SK-N-MC (cell line): ENCODE measurements around the gene KCTD16.

Experiments used
- DNase-seq: peaks from one replicate; pipeline ENCODE4 v3.0.0-alpha.2; 2011; ENCODE audit warnings: low read depth, low spot score
- H3K27ac ChIP-seq: fragments of 200-600 bp; sonication (generic); 2 replicates; pipeline ENCODE4 v1.5.1; 2016; ENCODE audit warnings: mixed run types
- H3K36me3 ChIP-seq: fragments of 200-600 bp; sonication (generic); 2 replicates; pipeline ENCODE4 v1.6.1; 2017; ENCODE audit warnings: antibody characterized with exemption, low read length, mixed read lengths; ENCODE audit not compliant: insufficient read depth
- H3K4me3 ChIP-seq: fragments of 200-600 bp; sonication (generic); 2 replicates; pipeline ENCODE4 v1.5.1; 2016
- H3K9ac ChIP-seq: fragments of 200-600 bp; sonication (generic); 2 replicates; pipeline ENCODE4 v1.8.0; 2017; ENCODE audit warnings: mixed run types, mixed read lengths; ENCODE audit not compliant: insufficient read length
- H3K9me3 ChIP-seq: fragments of 200-600 bp; sonication (generic); 2 replicates; pipeline ENCODE4 v1.6.1; 2017; ENCODE audit warnings: low read depth, mild to moderate bottlenecking, antibody characterized with exemption, low read length, moderate library complexity, mixed read lengths
- EZH2 ChIP-seq: fragments of 200-600 bp; sonication (generic); IDR thresholded peaks from one replicate; pipeline ENCODE4 v1.6.1; 2017; ENCODE audit warnings: antibody characterized with exemption
- FOXP2 ChIP-seq: optimal IDR thresholded peaks from 2 replicates; pipeline ENCODE3; 2011; ENCODE audit warnings: mild to moderate bottlenecking, moderate library complexity; ENCODE audit not compliant: insufficient read depth; ENCODE audit errors: extremely low read length, control extremely low read depth
- POLR2AphosphoS5 ChIP-seq: IDR thresholded peaks from 2 replicates; pipeline ENCODE4 v1.6.1; 2012; ENCODE audit warnings: mild to moderate bottlenecking, low read depth, low read length, borderline replicate concordance

KCTD16 gene

DNA sequence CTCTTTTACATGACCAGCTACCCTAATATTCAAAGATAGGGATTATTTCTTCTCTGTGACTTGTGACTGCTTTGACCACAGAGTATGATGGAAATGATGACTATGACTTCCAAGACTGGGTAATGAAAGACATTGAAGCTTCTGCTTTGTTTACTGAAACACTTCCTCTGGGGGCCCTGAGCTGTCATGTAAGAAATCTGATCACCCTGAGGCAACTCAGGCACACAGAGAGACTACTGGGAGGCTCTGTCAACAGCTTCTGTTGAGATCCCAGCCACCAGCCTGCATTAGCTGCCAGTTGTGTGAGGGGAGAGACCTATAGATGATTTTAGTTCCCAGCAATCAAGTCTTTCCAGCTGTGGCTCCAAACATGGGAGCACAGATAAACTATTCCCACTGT, 76.5 kb downstream of the KCTD16 start:
- no peaks in the 10 kb centered on the region for H3K36me3 ChIP-seq
- no peaks in the 10 kb centered on the region for H3K9me3 ChIP-seq
- TF ChIP-seq POLR2AphosphoS5, result no peak
- TF ChIP-seq FOXP2, result no peak
- TF ChIP-seq EZH2, result no peak
- no peak overlapping the region for H3K9ac ChIP-seq
- no peak overlapping the region for H3K4me3 ChIP-seq
- DNase-seq, result no peak
- no peak overlapping the region for H3K27ac ChIP-seq

DNA sequence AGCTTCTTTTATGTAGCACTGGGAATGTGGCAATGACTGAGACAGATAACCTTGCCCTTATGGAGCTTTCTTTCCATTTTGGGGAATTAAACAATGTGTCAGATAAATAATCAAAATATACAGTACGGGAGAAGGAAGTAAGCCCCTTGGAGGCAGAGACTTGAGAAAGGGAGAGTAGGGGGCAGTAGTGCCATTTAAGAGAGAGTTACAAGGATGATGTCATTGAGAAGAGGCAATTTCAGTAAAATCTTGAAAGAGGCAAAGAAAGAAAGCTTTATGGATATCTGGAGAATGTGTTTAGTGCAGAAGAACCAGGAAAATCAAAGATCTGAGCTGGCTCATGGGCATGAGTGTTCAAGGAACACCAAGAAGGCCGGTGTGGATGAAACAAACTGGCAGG, 77.3 kb downstream of the KCTD16 start:
- TF ChIP-seq FOXP2 (no peak), EZH2 (no peak), POLR2AphosphoS5 (no peak)
- Histone ChIP-seq H3K36me3 (no peaks in the 10 kb centered on the region), H3K9ac (no peak overlapping the region), H3K4me3 (no peak overlapping the region), H3K27ac (no peak overlapping the region), H3K9me3 (no peaks in the 10 kb centered on the region)
- DNase-seq, result no peak

DNA sequence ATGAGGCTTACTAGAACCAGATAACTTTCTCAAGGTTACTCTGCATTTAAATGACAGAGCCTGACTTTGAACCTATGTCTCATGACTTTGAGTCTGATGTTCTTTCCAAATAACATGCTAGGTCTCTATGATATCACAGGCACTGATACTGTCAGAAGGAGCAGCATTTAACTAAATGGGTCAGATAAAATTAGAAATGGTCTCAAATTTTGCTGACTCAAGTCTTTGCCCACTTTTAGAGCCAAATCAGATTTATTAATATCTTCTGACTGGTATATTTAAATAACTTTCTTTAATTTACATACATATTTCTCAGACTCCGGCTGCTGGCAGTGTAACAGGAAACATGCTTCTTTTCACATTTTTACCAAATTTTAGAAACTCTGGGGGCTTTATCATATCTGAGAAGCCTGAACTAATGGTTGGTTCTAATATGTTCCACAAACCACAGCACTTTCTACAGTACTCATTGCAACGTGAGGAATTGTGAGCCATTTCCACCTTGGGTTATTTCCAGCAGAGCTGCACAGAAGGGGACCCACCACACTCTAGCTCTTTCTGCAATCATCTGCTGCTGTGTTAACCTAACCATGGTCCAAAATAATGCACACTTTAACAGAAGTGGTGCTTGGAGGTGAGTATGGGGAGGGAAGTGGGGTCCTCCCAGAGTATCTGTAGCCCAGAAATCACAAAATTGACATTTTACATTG, 79.2 kb downstream of the KCTD16 start:
- no peak overlapping the region for H3K9ac ChIP-seq
- TF ChIP-seq POLR2AphosphoS5 (no peak), FOXP2 (no peak)
- H3K36me3 ChIP-seq, result no peaks in the 10 kb centered on the region
- H3K27ac ChIP-seq, result no peak overlapping the region
- no peaks in the 10 kb centered on the region for H3K9me3 ChIP-seq
- no peak overlapping the region for H3K4me3 ChIP-seq
- DNase-seq, result no peak

DNA sequence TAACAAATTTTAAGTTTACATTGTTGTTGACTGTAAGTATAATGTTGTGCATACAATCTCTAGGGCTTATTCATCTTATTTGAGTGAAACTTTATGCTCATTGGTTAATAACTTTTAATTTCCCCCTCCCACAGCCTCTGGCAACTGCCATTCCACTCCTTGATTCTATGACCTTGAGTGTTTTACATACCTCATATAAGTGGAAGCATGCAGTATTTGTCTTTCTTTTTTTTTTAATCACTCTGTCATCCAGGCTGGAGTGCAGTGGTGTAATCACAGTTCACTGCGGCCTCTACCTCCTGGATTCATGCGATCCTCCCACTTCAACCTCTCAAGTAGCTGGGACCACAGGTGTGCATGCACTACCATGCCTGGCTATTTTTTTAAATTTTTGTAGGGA, 83.9 kb downstream of the KCTD16 start:
- Histone ChIP-seq H3K9me3 (no peaks in the 10 kb centered on the region), H3K36me3 (no peaks in the 10 kb centered on the region), H3K27ac (no peak overlapping the region), H3K9ac (no peak overlapping the region), H3K4me3 (no peak overlapping the region)
- TF ChIP-seq FOXP2 (no peak), POLR2AphosphoS5 (no peak), EZH2 (no peak)
- no peak for DNase-seq

DNA sequence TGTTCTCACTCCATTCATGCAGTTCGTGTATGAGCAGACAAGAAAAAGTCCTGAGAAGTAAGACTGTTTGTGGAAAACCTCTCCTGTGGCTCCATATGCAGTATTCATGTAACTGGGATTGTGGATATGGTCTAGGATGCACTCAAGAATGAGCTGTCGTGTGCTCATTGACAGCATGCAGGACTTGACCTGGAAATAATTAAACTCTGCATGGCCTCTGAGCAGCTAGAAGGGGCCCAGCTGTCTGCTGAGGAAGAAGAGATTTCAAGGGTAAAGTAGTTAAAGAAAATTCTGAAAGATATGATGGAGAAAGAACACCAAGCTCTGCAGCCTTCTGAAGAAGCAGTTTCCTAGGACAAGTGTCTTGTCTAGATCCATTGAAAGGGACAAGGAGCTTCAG, 89.4 kb downstream of the KCTD16 start:
- H3K9me3 ChIP-seq, result no peaks in the 10 kb centered on the region
- no peak overlapping the region for H3K9ac ChIP-seq
- no peak overlapping the region for H3K27ac ChIP-seq
- no peak for TF ChIP-seq FOXP2
- no peak for TF ChIP-seq POLR2AphosphoS5
- TF ChIP-seq EZH2, result no peak
- DNase-seq, result no peak
- H3K36me3 ChIP-seq, result no peaks in the 10 kb centered on the region
- no peak overlapping the region for H3K4me3 ChIP-seq

DNA sequence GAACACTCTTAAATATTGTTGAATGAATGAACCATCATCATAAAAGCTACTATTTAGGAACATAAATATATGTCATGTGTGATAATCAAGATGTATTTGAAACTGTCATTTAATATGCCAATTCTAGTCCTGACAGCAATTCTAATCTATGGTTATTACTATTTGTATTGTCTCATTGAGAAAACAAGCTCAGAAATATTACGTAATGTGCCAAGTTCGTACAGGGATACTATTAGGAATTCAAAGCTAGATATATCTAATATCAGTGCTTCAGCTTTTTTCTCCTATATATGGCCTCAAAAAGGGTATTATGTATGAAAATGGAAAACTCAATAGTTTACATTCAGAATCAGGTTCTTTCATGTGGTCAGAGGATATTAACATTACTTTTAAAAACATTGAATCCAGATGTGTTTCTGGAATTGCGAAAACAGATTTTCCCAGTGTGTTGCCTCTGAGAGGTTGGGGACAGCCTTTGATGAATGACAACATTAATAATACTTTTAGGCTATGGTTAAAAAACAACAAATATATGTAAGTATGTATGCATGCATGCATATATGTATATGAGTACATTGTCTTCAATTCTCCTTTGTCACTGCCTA, 95.1 kb downstream of the KCTD16 start:
- no peaks in the 10 kb centered on the region for H3K36me3 ChIP-seq
- H3K4me3 ChIP-seq, result no peak overlapping the region
- no peak for DNase-seq
- H3K9me3 ChIP-seq, result no peaks in the 10 kb centered on the region
- TF ChIP-seq FOXP2 (no peak), EZH2 (no peak), POLR2AphosphoS5 (no peak)
- H3K9ac ChIP-seq, result no peak overlapping the region
- no peak overlapping the region for H3K27ac ChIP-seq

DNA sequence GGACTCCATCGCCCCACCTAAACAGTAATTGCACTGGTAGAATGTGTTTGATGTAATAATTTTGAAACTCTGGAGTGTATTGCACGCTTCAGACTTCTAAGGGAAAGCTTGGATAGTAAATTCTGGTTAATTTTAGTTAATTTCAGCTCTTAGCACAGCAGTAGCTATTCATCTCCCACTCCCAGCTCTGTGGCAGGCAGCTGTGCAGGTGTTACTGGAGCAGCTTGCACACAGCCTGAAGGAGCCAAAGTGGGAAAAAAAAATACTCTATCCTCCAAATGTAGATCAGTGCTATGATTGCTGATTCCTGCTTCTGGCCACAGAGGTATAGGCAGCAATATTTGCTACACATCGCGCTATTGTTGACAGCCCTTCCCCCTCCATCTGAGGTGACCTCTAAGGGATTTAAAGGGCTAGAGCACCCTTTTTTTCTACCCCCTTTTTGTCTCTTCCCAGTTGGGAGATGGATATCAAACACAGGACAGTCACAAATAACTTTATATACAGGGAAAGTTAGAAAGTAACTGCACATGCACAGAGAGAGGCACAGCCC, 97.4 kb downstream of the KCTD16 start:
- DNase-seq, result no peak
- H3K27ac ChIP-seq, result no peak overlapping the region
- TF ChIP-seq FOXP2 (no peak), POLR2AphosphoS5 (no peak), EZH2 (no peak)
- no peak overlapping the region for H3K9ac ChIP-seq
- no peaks in the 10 kb centered on the region for H3K36me3 ChIP-seq
- H3K9me3 ChIP-seq, result no peaks in the 10 kb centered on the region
- H3K4me3 ChIP-seq, result no peak overlapping the region

DNA sequence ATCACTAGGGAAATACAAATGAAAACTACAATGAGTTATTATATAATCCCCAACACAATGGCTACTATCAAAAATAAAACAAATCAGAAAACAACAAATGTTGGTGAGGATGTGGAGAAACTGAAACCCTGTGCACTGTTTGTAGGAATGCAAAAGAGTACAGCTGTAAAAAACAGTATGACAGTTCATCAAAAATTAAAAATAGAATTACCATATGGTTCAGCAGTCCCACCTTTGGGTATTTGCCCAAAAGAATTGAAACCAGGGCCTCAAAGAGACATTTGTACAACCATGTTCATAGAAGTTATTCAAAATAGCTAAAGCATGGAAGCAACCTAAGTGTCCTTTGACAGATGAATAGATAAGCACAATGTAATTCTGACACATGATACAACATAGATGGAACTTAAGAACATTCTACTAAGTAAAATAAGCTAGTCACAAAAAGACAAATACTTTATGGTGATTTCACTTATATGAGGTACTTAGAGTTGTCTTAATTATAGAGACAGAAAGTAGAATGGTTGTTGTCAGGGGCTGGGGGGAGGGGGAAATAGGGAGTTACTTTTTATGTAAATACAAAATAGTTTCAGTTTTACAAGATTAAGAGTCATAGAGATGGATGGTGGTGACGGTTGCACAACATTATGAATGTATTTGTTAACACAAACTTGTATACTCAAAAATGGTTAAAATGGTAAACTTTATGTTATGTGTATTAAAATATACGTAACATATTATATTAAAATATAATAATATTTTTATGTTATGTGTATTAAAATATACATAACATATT, 102.8 kb downstream of the KCTD16 start:
- Histone ChIP-seq H3K9ac (no peak overlapping the region), H3K4me3 (no peak overlapping the region), H3K36me3 (no peaks in the 10 kb centered on the region), H3K9me3 (no peaks in the 10 kb centered on the region), H3K27ac (no peak overlapping the region)
- DNase-seq, result no peak
- TF ChIP-seq EZH2 (no peak), FOXP2 (no peak), POLR2AphosphoS5 (no peak)

DNA sequence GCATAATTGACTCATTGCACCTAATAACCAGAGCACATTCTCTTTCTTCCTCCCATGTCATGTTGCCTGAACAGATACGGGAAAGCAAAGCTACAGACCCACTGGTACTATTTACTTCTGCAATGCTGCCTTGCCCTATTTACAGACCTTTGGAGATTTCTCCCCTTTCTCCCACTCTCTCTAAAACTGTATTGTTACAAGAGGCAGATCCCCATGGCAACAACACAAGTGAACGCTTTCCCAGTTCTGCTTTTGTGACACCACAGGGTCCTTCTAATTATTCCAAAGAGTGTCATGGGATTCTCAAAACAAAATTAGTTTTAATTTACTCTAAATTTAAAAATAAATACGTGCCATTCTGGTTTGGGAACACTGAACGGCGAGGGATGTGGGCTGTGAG, 104.7 kb downstream of the KCTD16 start:
- H3K9ac ChIP-seq, result no peak overlapping the region
- DNase-seq, result no peak
- H3K9me3 ChIP-seq, result no peaks in the 10 kb centered on the region
- TF ChIP-seq POLR2AphosphoS5 (no peak), EZH2 (no peak), FOXP2 (no peak)
- no peak overlapping the region for H3K27ac ChIP-seq
- no peaks in the 10 kb centered on the region for H3K36me3 ChIP-seq
- H3K4me3 ChIP-seq, result no peak overlapping the region
